Measurements from ENCODE around the gene GRWD1. TPM values are rescaled to one million over a fixed set of nuclear protein-coding genes. Genes with fewer than 3 reads are reported as not detected.

The GRWD1 gene
- total RNA-seq, 2 donors from 2014 or later: 26.2 to 39.7 TPM

DNA sequence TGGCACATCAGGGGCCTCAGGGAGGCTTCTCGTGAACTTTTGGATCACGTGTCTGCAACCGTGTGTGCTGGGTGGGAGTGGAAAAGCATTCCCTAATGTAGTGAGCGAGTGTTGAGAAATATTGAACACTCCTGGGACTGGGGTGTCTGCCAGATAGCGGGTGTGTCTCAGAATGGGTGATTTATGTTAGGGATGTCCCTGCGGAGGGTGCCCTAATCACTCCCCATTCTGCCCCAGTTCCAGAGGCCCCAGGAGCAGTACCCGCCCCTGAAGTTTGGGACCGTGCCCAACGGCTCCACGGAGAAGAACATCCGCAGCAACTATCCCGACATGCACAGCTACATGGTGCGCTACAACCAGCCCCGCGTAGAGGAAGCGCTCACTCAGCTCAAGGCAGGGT lies 24.2 kb upstream of the GRWD1 start:
- intact Hi-C loops (cut with DNase I): no loop called here
- H3K4me1 ChIP-seq (replicated peaks): no peaks in the 10 kb centered on the region
- H3K9me3 ChIP-seq: no peaks in the 10 kb centered on the region
- peak overlapping the region in 1 of 2 donors; percentile 11 for H3K27ac ChIP-seq
- no peak for DNase-seq (ENCODE audit: low spot score)
- WGBS: 44% methylated on average over 10 of the region's 16 CpGs
- no peaks in the 10 kb centered on the region for H3K27me3 ChIP-seq (replicated peaks; ENCODE audit: insufficient read depth)
- TF ChIP-seq POLR2AphosphoS5 (IDR thresholded peaks at IDR 0.05) (no peak), POLR2A (IDR thresholded peaks at IDR 0.05) (no peak)
- TF ChIP-seq, protein P1, sequence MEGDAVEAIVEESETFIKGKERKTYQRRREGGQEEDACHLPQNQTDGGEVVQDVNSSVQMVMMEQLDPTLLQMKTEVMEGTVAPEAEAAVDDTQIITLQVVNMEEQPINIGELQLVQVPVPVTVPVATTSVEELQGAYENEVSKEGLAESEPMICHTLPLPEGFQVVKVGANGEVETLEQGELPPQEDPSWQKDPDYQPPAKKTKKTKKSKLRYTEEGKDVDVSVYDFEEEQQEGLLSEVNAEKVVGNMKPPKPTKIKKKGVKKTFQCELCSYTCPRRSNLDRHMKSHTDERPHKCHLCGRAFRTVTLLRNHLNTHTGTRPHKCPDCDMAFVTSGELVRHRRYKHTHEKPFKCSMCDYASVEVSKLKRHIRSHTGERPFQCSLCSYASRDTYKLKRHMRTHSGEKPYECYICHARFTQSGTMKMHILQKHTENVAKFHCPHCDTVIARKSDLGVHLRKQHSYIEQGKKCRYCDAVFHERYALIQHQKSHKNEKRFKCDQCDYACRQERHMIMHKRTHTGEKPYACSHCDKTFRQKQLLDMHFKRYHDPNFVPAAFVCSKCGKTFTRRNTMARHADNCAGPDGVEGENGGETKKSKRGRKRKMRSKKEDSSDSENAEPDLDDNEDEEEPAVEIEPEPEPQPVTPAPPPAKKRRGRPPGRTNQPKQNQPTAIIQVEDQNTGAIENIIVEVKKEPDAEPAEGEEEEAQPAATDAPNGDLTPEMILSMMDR (IDR thresholded peaks at IDR 0.05): no peak
- H3K4me3 ChIP-seq: no peak overlapping the region
- no peaks in the 10 kb centered on the region for H3K36me3 ChIP-seq

DNA sequence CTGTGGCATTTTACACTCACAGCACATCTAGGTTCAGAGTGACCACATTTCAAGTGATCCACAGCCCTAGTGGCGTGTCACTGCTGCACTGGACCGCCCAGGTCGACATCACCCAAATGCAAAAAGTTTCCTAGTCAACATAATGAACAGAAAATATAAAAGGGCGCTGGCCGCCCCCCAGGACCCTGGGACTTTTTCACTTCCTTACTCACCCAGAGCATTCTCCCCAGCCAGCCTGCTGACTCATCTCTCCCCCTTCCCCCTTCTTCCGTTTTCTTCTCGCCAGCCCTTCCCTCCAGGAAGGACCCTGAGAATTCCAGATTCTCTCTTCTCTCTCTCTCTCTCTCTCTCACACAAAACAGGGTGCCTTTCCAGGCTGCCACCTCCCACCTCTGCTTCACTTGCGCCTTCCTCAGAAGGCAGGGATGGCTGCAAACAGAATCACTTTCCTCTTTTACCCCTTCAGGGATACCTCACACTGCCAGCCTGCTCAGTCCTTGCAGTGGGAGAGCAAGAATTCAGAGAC lies 21.0 kb upstream of the GRWD1 start:
- H3K27ac ChIP-seq: no peak overlapping the region
- no peaks in the 10 kb centered on the region for H3K27me3 ChIP-seq (replicated peaks; ENCODE audit: insufficient read depth)
- 46% methylated on average over 8 of the region's 8 CpGs for WGBS
- H3K36me3 ChIP-seq: no peaks in the 10 kb centered on the region
- no peaks in the 10 kb centered on the region for H3K9me3 ChIP-seq
- H3K4me3 ChIP-seq: no peak overlapping the region
- no peaks in the 10 kb centered on the region for H3K4me1 ChIP-seq (replicated peaks)
- TF ChIP-seq POLR2AphosphoS5 (IDR thresholded peaks at IDR 0.05): no peak
- TF ChIP-seq POLR2A (IDR thresholded peaks at IDR 0.05): no peak
- TF ChIP-seq, protein P1 (IDR thresholded peaks at IDR 0.05): no peak
- DNase-seq (ENCODE audit: low spot score): no peak
- intact Hi-C loops (cut with DNase I): no loop called here

DNA sequence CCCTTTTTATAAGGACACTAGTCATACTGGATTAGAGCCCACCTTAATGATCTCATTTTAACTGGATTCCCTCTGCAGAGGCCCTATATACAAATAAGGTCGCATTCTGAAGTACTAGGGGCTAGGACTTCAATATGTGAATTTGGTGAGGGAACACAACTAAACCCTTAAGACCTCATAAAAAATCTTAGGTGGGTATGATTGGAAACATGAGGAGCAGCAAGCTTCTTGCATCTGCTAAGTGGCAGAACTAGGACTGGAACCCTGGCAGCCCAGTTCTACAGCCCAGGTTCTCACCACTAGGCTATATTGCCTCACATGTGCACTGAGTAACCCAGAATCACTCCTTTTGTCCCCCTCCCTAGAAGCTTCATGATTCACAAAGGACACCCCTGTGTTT lies 17.1 kb upstream of the GRWD1 start:
- Histone ChIP-seq H3K36me3 (no peaks in the 10 kb centered on the region), H3K4me1 (replicated peaks) (no peaks in the 10 kb centered on the region), H3K4me3 (no peak overlapping the region), H3K27ac (no peak overlapping the region), H3K9me3 (no peaks in the 10 kb centered on the region), H3K27me3 (replicated peaks; ENCODE audit: insufficient read depth) (no peaks in the 10 kb centered on the region)
- intact Hi-C loops (cut with DNase I): no loop called here
- WGBS: 88% methylated on average over 1 of the region's 1 CpG
- DNase-seq (ENCODE audit: low spot score): no peak
- TF ChIP-seq POLR2A (IDR thresholded peaks at IDR 0.05) (no peak), POLR2AphosphoS5 (IDR thresholded peaks at IDR 0.05) (no peak)
- TF ChIP-seq, protein P1 (IDR thresholded peaks at IDR 0.05): no peak

DNA sequence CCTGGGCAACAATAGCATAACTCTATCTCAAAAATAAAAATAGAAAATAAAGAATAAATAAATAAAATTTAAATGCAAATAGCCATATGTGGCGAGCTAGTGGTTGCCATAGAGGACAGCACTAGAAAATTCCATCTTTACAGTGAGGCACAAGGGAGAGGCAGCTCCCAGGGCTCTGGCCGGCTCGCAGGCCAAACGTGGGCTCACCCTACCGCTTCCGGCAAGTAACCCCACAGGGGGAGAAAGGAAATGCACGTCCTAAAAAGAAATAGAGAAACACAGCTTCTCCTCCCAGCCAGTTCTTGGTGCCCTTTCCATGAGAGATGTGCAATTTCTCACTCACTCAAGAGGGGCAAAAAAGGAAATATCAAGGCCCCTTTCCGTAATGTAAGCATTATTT lies 12.4 kb upstream of the GRWD1 start:
- no peak for DNase-seq (ENCODE audit: low spot score)
- intact Hi-C loops (cut with DNase I): no loop called here
- H3K27ac ChIP-seq: no peak overlapping the region
- no peak overlapping the region for H3K4me3 ChIP-seq
- 59% methylated on average over 8 of the region's 8 CpGs for WGBS
- no peaks in the 10 kb centered on the region for H3K9me3 ChIP-seq
- no peaks in the 10 kb centered on the region for H3K27me3 ChIP-seq (replicated peaks; ENCODE audit: insufficient read depth)
- H3K4me1 ChIP-seq (replicated peaks): no peaks in the 10 kb centered on the region
- TF ChIP-seq, protein P1 (IDR thresholded peaks at IDR 0.05): no peak
- TF ChIP-seq POLR2AphosphoS5 (IDR thresholded peaks at IDR 0.05) (no peak), POLR2A (IDR thresholded peaks at IDR 0.05) (no peak)
- no peaks in the 10 kb centered on the region for H3K36me3 ChIP-seq

DNA sequence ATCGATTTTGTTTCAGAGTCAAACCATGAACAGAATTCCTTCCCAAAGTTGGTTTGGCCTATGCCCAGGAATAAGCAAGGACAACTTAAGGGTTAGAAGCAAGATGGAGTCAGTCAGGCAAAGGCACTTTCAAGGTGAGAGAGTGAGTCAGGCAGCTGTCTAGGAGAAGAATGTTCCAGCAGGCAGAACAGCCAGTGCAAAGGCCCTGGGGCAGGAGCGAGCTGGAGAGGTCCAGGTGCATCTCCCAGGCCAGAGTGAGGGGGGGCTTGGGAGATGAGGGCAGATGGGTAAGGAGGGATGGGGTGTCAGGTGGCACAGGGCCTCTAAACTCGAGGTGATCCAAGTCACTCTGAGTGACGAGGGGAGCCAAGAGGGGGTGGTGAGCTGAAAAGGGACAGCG lies 9.2 kb upstream of the GRWD1 start:
- TF ChIP-seq POLR2A (IDR thresholded peaks at IDR 0.05) (no peak), POLR2AphosphoS5 (IDR thresholded peaks at IDR 0.05) (no peak)
- TF ChIP-seq, protein P1 (IDR thresholded peaks at IDR 0.05): no peak
- no peaks in the 10 kb centered on the region for H3K36me3 ChIP-seq
- no peak overlapping the region for H3K4me3 ChIP-seq
- DNase-seq (ENCODE audit: low spot score): no peak
- H3K27me3 ChIP-seq (replicated peaks; ENCODE audit: insufficient read depth): no peaks in the 10 kb centered on the region
- intact Hi-C loops (cut with DNase I): no loop called here
- H3K27ac ChIP-seq: no peak overlapping the region
- no peaks in the 10 kb centered on the region for H3K4me1 ChIP-seq (replicated peaks)
- WGBS: 91% methylated on average over 5 of the region's 5 CpGs
- no peaks in the 10 kb centered on the region for H3K9me3 ChIP-seq
